CD14-positive monocyte (primary cell): ENCODE results near the gene P4HB. TPM values are rescaled to one million over a fixed set of nuclear protein-coding genes. Genes with fewer than 3 reads are reported as not detected.

Experiments used
- DNase-seq, 3 donors: peaks; one replicate each; pipeline ENCODE4 v3.0.0-alpha.2; 2011 to 2022
- H2AFZ ChIP-seq: 2 replicates; pipeline ENCODE4 v1.6.0; 2012; ENCODE audit warnings: mild to moderate bottlenecking, low read depth, low read length, inconsistent platforms; ENCODE audit not compliant: insufficient read depth, poor library complexity, severe bottlenecking
- H3K27ac ChIP-seq, 2 donors: 1 replicate in 1 of 2; 2 replicates in 1 of 2; pipeline ENCODE4 v1.5.1; 2012 to 2013; ENCODE audit warnings: low read length in 2 of 2, control low read depth in 1 of 2, inconsistent platforms in 1 of 2, low read depth in 1 of 2, mild to moderate bottlenecking in 1 of 2
- H3K27me3 ChIP-seq, 2 donors: one replicate each; pipeline versions ENCODE4 v1.6.0 to v1.6.1; 2011 to 2013; ENCODE audit warnings: low read length in 2 of 2; ENCODE audit not compliant: control insufficient read depth in 2 of 2, insufficient read depth in 2 of 2
- H3K36me3 ChIP-seq, 2 donors: replicated peaks in 1 of 2; 1 replicate in 1 of 2; 2 replicates in 1 of 2; pipeline versions ENCODE4 v1.5.1 to v1.6.1; 2012 to 2013; ENCODE audit warnings: low read length in 2 of 2, control low read depth in 1 of 2, inconsistent platforms in 1 of 2, mild to moderate bottlenecking in 1 of 2; ENCODE audit not compliant: insufficient read depth in 2 of 2, control insufficient read depth in 1 of 2
- H3K4me1 ChIP-seq, 2 donors: 1 replicate in 1 of 2; 2 replicates in 1 of 2; pipeline versions ENCODE4 v1.5.1 to v1.6.1; 2012 to 2013; ENCODE audit warnings: low read length in 2 of 2, control low read depth in 1 of 2, inconsistent platforms in 1 of 2, mild to moderate bottlenecking in 1 of 2, moderate library complexity in 1 of 2; ENCODE audit not compliant: insufficient read depth in 2 of 2, control insufficient read depth in 1 of 2
- H3K4me2 ChIP-seq: replicated peaks from 2 replicates; pipeline ENCODE3; 2012; ENCODE audit warnings: low read length, moderate library complexity, mild to moderate bottlenecking; ENCODE audit not compliant: poor library complexity, severe bottlenecking; ENCODE audit errors: extremely low read depth
- H3K4me3 ChIP-seq, 3 experiments: fragments of 200-600 bp in 1 of 3; sonication (generic) in 1 of 3; replicated peaks in 1 of 3; 1 replicate in 2 of 3; 2 replicates in 1 of 3; pipeline ENCODE4 v1.5.1; 2011 to 2013; ENCODE audit warnings: low read length in 3 of 3, mild to moderate bottlenecking in 3 of 3, control low read depth in 2 of 3, low read depth in 2 of 3, inconsistent platforms in 1 of 3, moderate library complexity in 1 of 3
- H3K79me2 ChIP-seq: 2 replicates; pipeline ENCODE4 v1.6.0; 2012; ENCODE audit warnings: mild to moderate bottlenecking, control low read depth, inconsistent platforms, low read length, moderate library complexity; ENCODE audit not compliant: insufficient read depth
- H3K9ac ChIP-seq: 2 replicates; pipeline ENCODE4 v1.6.0; 2017; ENCODE audit warnings: low read length, mild to moderate bottlenecking; ENCODE audit not compliant: insufficient read depth, poor library complexity, severe bottlenecking
- H3K9me3 ChIP-seq, 2 donors: replicated peaks in 1 of 2; 1 replicate in 1 of 2; 2 replicates in 1 of 2; pipeline versions ENCODE4 v1.5.1 to v1.6.1; 2012 to 2013; ENCODE audit warnings: low read length in 2 of 2, control low read depth in 1 of 2; ENCODE audit not compliant: control insufficient read depth in 1 of 2, insufficient read depth in 1 of 2
- H4K20me1 ChIP-seq: 2 replicates; pipeline ENCODE4 v1.6.0; 2012; ENCODE audit warnings: mild to moderate bottlenecking, low read length, control low read depth, moderate library complexity; ENCODE audit not compliant: insufficient read depth
- H3K27ac Mint-ChIP-seq, 7 donors: one replicate each; pipeline ENCODE4 v1.8.0; 2020; ENCODE audit warnings: mild to moderate bottlenecking in 7 of 7, mixed read lengths in 7 of 7, moderate library complexity in 6 of 7, inconsistent platforms in 2 of 7
- H3K27me3 Mint-ChIP-seq, 3 donors: one replicate each; pipeline ENCODE4 v1.8.0; 2021 to 2022; ENCODE audit warnings: low read depth in 3 of 3, mild to moderate bottlenecking in 3 of 3, mixed read lengths in 3 of 3, moderate library complexity in 3 of 3, inconsistent platforms in 1 of 3
- H3K36me3 Mint-ChIP-seq, 2 donors: one replicate each; pipeline ENCODE4 v1.8.0; 2020; ENCODE audit warnings: mixed read lengths in 2 of 2, inconsistent platforms in 1 of 2, mild to moderate bottlenecking in 1 of 2
- H3K4me1 Mint-ChIP-seq: one replicate; pipeline ENCODE4 v1.8.0; 2020; ENCODE audit warnings: mild to moderate bottlenecking, mixed read lengths
- H3K4me3 Mint-ChIP-seq, 2 donors: one replicate each; pipeline ENCODE4 v1.8.0; 2020; ENCODE audit warnings: mild to moderate bottlenecking in 2 of 2, mixed read lengths in 2 of 2, moderate library complexity in 1 of 2
- H3K9me3 Mint-ChIP-seq, 7 donors: one replicate each; pipeline ENCODE4 v1.8.0; 2020 to 2022; ENCODE audit warnings: mixed read lengths in 7 of 7, mild to moderate bottlenecking in 6 of 7, moderate library complexity in 6 of 7, inconsistent platforms in 2 of 7
- WGBS: methylation state at CpG from one replicate; pipeline ENCODE4 v1.1.5; 2013; ENCODE audit warnings: missing lambda C conversion rate; ENCODE audit not compliant: insufficient coverage; 5-methylcytosine and 5-hydroxymethylcytosine counted together
- intact Hi-C, 2 donors: fragments of 100-400 bp; cut with micrococcal nuclease; formaldehyde crosslinking; loops; one replicate each; pipeline versions ENCODE4 v1.15.0 to v1.15.1; 2023
- polyA plus RNA-seq, 3 donors: library from polyadenylated mRNA; depleted of rRNA in 1 of 3; unstranded in 2 of 3; stranded (reverse) in 1 of 3; fragments of 300-500 nt in 2 of 3; fragments of >200 nt in 1 of 3; fragmentation: Illumina TruSeq in 2 of 3; gene quantifications; 1 replicate in 2 of 3; 2 replicates in 1 of 3; pipeline ENCODE4 v1.2.3, GENCODE V29; 2012 to 2021
- TF ChIP-seq, protein P1 (sequence below): fragments of 200-600 bp; IDR thresholded peaks from one replicate; pipeline ENCODE4 v1.8.0; 2022; ENCODE audit warnings: antibody characterized with exemption, mild to moderate bottlenecking

Gene P4HB
- polyA plus RNA-seq, 3 donors, result 108 to 297 (median 291) TPM

DNA sequence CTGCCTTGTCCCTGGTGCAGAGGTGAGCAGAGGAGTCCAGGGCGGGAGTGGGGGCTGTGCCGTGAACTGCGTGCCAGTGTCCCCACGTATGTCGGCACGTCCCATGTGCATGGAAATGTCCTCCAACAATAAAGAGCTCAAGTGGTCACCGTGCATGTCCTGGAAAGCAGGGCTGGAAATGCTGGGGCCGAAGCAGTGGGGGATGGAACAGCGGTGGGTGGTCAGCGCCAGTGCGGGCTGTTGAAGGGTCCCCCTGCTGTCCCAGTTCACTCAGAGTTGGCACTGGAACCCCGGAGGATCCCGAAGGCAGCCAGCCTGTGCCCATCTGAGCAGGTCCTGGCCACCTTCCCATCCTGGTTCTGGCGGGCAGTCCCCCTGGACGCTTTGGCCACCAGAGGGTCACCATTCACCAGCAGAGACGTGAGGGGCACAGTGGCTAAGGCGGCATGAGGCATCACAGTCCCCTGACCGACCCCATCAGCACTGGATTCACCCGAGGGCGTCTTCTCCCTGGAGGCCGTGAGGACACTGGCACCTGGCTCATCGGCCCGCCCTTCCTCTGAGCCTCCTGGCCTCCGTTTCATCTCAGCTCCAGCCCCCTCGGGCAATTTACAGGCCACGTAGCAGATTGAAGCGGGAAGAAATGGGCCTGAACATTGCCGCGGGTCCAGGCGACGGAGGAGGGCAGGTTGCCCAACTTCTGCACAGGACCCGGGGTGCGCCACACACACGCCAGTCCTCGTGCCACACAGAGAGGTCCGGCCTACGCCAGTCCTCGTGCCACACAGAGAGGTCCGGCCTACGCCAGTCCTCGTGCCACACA is 46.3 kb downstream of the P4HB start:
- no peak overlapping the region for H2AFZ ChIP-seq
- H3K4me1 ChIP-seq, result no peaks in the 10 kb centered on the region
- no peak overlapping the region for H3K27ac Mint-ChIP-seq
- H3K9ac ChIP-seq, result no peak overlapping the region
- H3K36me3 ChIP-seq, result no peaks in the 10 kb centered on the region
- H3K9me3 Mint-ChIP-seq, result peaks cover 0 to 4% (median 2%) of the 10 kb centered on the region in 7 donors
- no peaks in the 10 kb centered on the region for H3K79me2 ChIP-seq
- TF ChIP-seq, protein P1, sequence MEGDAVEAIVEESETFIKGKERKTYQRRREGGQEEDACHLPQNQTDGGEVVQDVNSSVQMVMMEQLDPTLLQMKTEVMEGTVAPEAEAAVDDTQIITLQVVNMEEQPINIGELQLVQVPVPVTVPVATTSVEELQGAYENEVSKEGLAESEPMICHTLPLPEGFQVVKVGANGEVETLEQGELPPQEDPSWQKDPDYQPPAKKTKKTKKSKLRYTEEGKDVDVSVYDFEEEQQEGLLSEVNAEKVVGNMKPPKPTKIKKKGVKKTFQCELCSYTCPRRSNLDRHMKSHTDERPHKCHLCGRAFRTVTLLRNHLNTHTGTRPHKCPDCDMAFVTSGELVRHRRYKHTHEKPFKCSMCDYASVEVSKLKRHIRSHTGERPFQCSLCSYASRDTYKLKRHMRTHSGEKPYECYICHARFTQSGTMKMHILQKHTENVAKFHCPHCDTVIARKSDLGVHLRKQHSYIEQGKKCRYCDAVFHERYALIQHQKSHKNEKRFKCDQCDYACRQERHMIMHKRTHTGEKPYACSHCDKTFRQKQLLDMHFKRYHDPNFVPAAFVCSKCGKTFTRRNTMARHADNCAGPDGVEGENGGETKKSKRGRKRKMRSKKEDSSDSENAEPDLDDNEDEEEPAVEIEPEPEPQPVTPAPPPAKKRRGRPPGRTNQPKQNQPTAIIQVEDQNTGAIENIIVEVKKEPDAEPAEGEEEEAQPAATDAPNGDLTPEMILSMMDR, result no peak
- H3K4me3 Mint-ChIP-seq, result no peak overlapping the region
- WGBS, result 91% methylated on average over 28 of the region's 41 CpGs
- peaks cover 8 to 33% (median 18%) of the 10 kb centered on the region in 3 donors for H3K27me3 Mint-ChIP-seq
- H3K4me3 ChIP-seq, result no peak overlapping the region
- H3K27ac ChIP-seq, result no peak overlapping the region
- no peaks in the 10 kb centered on the region for H3K9me3 ChIP-seq
- peaks cover 4% of the 10 kb centered on the region for H3K4me1 Mint-ChIP-seq
- no peak overlapping the region for H3K4me2 ChIP-seq
- H4K20me1 ChIP-seq, result no peaks in the 10 kb centered on the region
- H3K36me3 Mint-ChIP-seq, result no peaks in the 10 kb centered on the region
- DNase-seq, result no peak
- peaks cover 0 to 7% of the 10 kb centered on the region in 2 donors for H3K27me3 ChIP-seq
- intact Hi-C loops, result no loop called here

DNA sequence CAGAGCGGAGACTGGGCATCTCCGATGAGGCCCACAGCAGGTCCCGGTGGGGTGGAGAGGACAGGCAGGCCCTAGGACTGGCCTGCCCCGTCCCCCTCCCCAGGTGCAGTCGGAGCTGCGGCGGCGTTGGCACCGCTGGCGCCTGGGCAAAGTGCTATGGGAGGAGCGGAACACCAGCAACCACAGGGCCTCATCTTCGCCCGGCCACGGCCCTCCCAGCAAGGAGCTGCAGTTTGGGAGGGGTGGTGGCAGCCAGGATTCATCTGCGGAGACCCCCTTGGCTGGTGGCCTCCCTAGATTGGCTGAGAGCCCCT is 47.0 kb downstream of the P4HB start:
- H3K4me3 Mint-ChIP-seq, result no peak overlapping the region
- TF ChIP-seq, protein P1, result no peak

More for the DNA sequence above, 47.0 kb downstream of the P4HB start:
- H4K20me1 ChIP-seq, result no peaks in the 10 kb centered on the region
- H2AFZ ChIP-seq, result no peak overlapping the region
- H3K4me2 ChIP-seq, result no peak overlapping the region
- H3K27ac ChIP-seq, result no peak overlapping the region
- Mint-ChIP-seq H3K27ac (no peak overlapping the region), H3K27me3 (peaks cover 16 to 40% (median 18%) of the 10 kb centered on the region in 3 donors), H3K36me3 (no peaks in the 10 kb centered on the region), H3K9me3 (peaks cover 0 to 4% (median 2%) of the 10 kb centered on the region in 7 donors), H3K4me1 (peaks cover 4% of the 10 kb centered on the region)
- DNase-seq, result no peak
- H3K9ac ChIP-seq, result no peak overlapping the region
- no peaks in the 10 kb centered on the region for H3K4me1 ChIP-seq
- intact Hi-C loops, result no loop called here
- H3K4me3 ChIP-seq, result no peak overlapping the region
- no peaks in the 10 kb centered on the region for H3K9me3 ChIP-seq
- 94% methylated on average over 8 of the region's 15 CpGs for WGBS
- H3K36me3 ChIP-seq, result no peaks in the 10 kb centered on the region
- no peaks in the 10 kb centered on the region for H3K79me2 ChIP-seq
- H3K27me3 ChIP-seq, result peaks cover 0 to 10% of the 10 kb centered on the region in 2 donors
